ENCODE measurements around the gene ZNF514. TPM values are rescaled to one million over a fixed set of nuclear protein-coding genes. Genes with fewer than 3 reads are reported as not detected.

Gene ZNF514
- total and polyA plus RNA-seq, 2 of the 8 experiments (the other 6 are each of a cell fraction or from before 2014, with no cell fraction given) = 5.3 to 13.3 TPM

- H3K79me2 ChIP-seq (ENCODE audit: control insufficient read depth in 1 of 2, insufficient read depth in 2 of 2, low read length in 2 of 2) = no peaks in the 10 kb centered on the region
- H3K9ac ChIP-seq (replicated peaks in 1 of 4; ENCODE audit: extremely low read depth in 1 of 4, low read depth in 3 of 4, low read length in 3 of 4) = no peak overlapping the region
- H2BK15ac ChIP-seq (ENCODE audit: low read length) = no peak overlapping the region
- no peak overlapping the region for H2AK5ac ChIP-seq (ENCODE audit: low read depth, low read length)
- no peak overlapping the region for H2AFZ ChIP-seq (ENCODE audit: low read length)
- H3K23ac ChIP-seq (ENCODE audit: insufficient read length) = no peak overlapping the region
- 86% methylated on average over 8 of the region's 8 CpGs; no CpG with 5 or more reads in 1 of the 2 experiments for WGBS, 2 experiments (ENCODE audit: extremely low coverage in 1 of 2, insufficient coverage in 1 of 2, insufficient read length in 1 of 2, insufficient replicate concordance in 2 of 2, low coverage in 1 of 2, low lambda C conversion rate in 2 of 2, missing lambda C conversion rate in 1 of 2)
- H4K20me1 ChIP-seq (replicated peaks in 1 of 2; ENCODE audit: control insufficient read depth in 1 of 2, insufficient read depth in 2 of 2, low read length in 2 of 2) = peaks cover 0 to 2% of the 10 kb centered on the region in 2 experiments
- H3K56ac ChIP-seq (replicated peaks; ENCODE audit: insufficient read length, low read depth, low read length) = no peak overlapping the region
- ChIA-PET POLR2A (ENCODE audit: partially characterized antibody) (interaction anchor here (1.1 to 1.8 kb wide), 2 partner anchors 25 to 60 kb away, joined by 4 read pairs; no protein-coding TSS in a partner anchor), CTCF (ENCODE audit: partially characterized antibody) (interaction anchor here (1.8 kb wide), 1 partner anchor 26 kb away, joined by 7 read pairs; no protein-coding TSS in a partner anchor)
- H3K4me2 ChIP-seq (ENCODE audit: insufficient read depth in 1 of 2, low read depth in 2 of 2, low read length in 2 of 2) = no peak overlapping the region
- H3K4ac ChIP-seq (replicated peaks; ENCODE audit: insufficient read length, low read depth, low read length) = no peak overlapping the region
- H3K9me3 ChIP-seq (ENCODE audit: insufficient read depth in 2 of 2, low read depth in 1 of 2, low read length in 1 of 2) = no peaks in the 10 kb centered on the region
- no peak overlapping the region for H3K27ac ChIP-seq (ENCODE audit: low read depth, low read length)
- H2BK12ac ChIP-seq (ENCODE audit: low read depth, low read length) = no peak overlapping the region
- no peak overlapping the region for H2BK5ac ChIP-seq (ENCODE audit: low read depth, low read length)
- H3K18ac ChIP-seq (ENCODE audit: extremely low read depth, low read length) = no peak overlapping the region
- no peak overlapping the region for H4K91ac ChIP-seq (replicated peaks; ENCODE audit: insufficient read length, low read length)
- H3K27me3 ChIP-seq (replicated peaks in 1 of 4; ENCODE audit: control insufficient read depth in 3 of 4, extremely low read depth in 1 of 4, insufficient read depth in 3 of 4, low read length in 3 of 4) = no peaks in the 10 kb centered on the region
- no peaks in the 10 kb centered on the region for H3K4me1 ChIP-seq (replicated peaks in 1 of 4; ENCODE audit: control insufficient read depth in 3 of 4, insufficient read depth in 4 of 4, low read length in 3 of 4)
- H3K4me3 ChIP-seq (ENCODE audit: extremely low read depth in 1 of 4, insufficient read depth in 2 of 4, low read depth in 3 of 4, low read length in 4 of 4) = no peak overlapping the region
- H3K14ac ChIP-seq (ENCODE audit: insufficient read length) = no peak overlapping the region
- DNase-seq (ENCODE audit: low read depth in 1 of 2, low spot score in 2 of 2) (no peak), FAIRE-seq (no peak)
- H2BK20ac ChIP-seq (ENCODE audit: low read length) = no peak overlapping the region
- peaks cover 11 to 63% (median 41%) of the 10 kb centered on the region in 4 experiments for H3K36me3 ChIP-seq (ENCODE audit: control insufficient read depth in 2 of 4, insufficient read depth in 4 of 4, low read length in 3 of 4)
- no peak overlapping the region for H4K8ac ChIP-seq (ENCODE audit: extremely low read depth, insufficient read depth, low read length)
- no peaks in the 10 kb centered on the region for H3K23me2 ChIP-seq (ENCODE audit: low read depth, low read length)
- H4K5ac ChIP-seq (ENCODE audit: insufficient read length, low read depth, low read length) = no peak overlapping the region
- H2BK120ac ChIP-seq (replicated peaks; ENCODE audit: low read depth, low read length) = no peak overlapping the region
- no peaks in the 10 kb centered on the region for H3K79me1 ChIP-seq (ENCODE audit: low read depth, low read length)
- TF ChIP-seq SRF (IDR thresholded peaks at IDR 0.05; ENCODE audit: low read depth, low read length) (no peak), SP4 (IDR thresholded peaks at IDR 0.05; ENCODE audit: low read length) (no peak)
Measured at GRCh38 chr2:95104606-95105005, 55.0 kb downstream of the ZNF514 start.

All from H1 (cell line).